ENCODE data around the gene ARMC2. TPM values are rescaled to one million over a fixed set of nuclear protein-coding genes. Genes with fewer than 3 reads are reported as not detected.

ARMC2 gene
- total RNA-seq, 3 donors from 2014 or later, result 4.3 to 7.9 (median 7.2) TPM

GRCh38 chr6:108961077-108961476 lies 112.9 kb downstream of the ARMC2 start:
- Histone ChIP-seq H3K27ac (no peak overlapping the region), H3K9me3 (no peaks in the 10 kb centered on the region), H3K27me3 (no peaks in the 10 kb centered on the region), H3K4me3 (no peak overlapping the region), H3K36me3 (no peaks in the 10 kb centered on the region), H3K4me1 (no peaks in the 10 kb centered on the region)
- intact Hi-C loops (cut with DNase I; ENCODE audit: low total_unique reads), result no loop called here
- no peak for DNase-seq (ENCODE audit: low spot score in 2 of 2)
- no peak for TF ChIP-seq POLR2A (IDR thresholded peaks at IDR 0.05)
- TF ChIP-seq CTCF (IDR thresholded peaks at IDR 0.05), result no peak
- TF ChIP-seq POLR2AphosphoS5 (IDR thresholded peaks at IDR 0.05), result no peak

- Histone ChIP-seq H3K4me3 (no peak overlapping the region), H3K4me1 (no peaks in the 10 kb centered on the region)
- intact Hi-C loops (cut with DNase I; ENCODE audit: low total_unique reads), result no loop called here
Observed at GRCh38 chr6:108961985-108962384, 113.8 kb downstream of the ARMC2 start.

GRCh38 chr6:108966251-108966650 lies 118.0 kb downstream of the ARMC2 start:
- DNase-seq (ENCODE audit: low spot score in 2 of 2), result no peak
- intact Hi-C loops (cut with DNase I; ENCODE audit: low total_unique reads), result no loop called here
- Histone ChIP-seq H3K4me1 (no peaks in the 10 kb centered on the region), H3K4me3 (no peak overlapping the region), H3K27ac (no peak overlapping the region), H3K27me3 (no peaks in the 10 kb centered on the region), H3K36me3 (no peaks in the 10 kb centered on the region), H3K9me3 (no peaks in the 10 kb centered on the region)
- TF ChIP-seq CTCF (IDR thresholded peaks at IDR 0.05), result no peak
- TF ChIP-seq POLR2A (IDR thresholded peaks at IDR 0.05), result no peak
- no peak for TF ChIP-seq POLR2AphosphoS5 (IDR thresholded peaks at IDR 0.05)

More at GRCh38 chr6:108961985-108962384, 113.8 kb downstream of the ARMC2 start:
- DNase-seq (ENCODE audit: low spot score in 2 of 2), result no peak
- Histone ChIP-seq H3K27me3 (no peaks in the 10 kb centered on the region), H3K36me3 (no peaks in the 10 kb centered on the region), H3K9me3 (no peaks in the 10 kb centered on the region), H3K27ac (no peak overlapping the region)
- TF ChIP-seq POLR2AphosphoS5 (IDR thresholded peaks at IDR 0.05), result no peak
- no peak for TF ChIP-seq POLR2A (IDR thresholded peaks at IDR 0.05)
- TF ChIP-seq CTCF (IDR thresholded peaks at IDR 0.05), result no peak

GRCh38 chr6:108966855-108967755 lies 118.9 kb downstream of the ARMC2 start:
- peak in 1 of 2 donors; percentile 43 for DNase-seq (ENCODE audit: low spot score in 2 of 2)
- no peaks in the 10 kb centered on the region for H3K4me1 ChIP-seq
- no peaks in the 10 kb centered on the region for H3K36me3 ChIP-seq
- intact Hi-C loops (cut with DNase I; ENCODE audit: low total_unique reads), result no loop called here
- H3K9me3 ChIP-seq, result no peaks in the 10 kb centered on the region
- no peak overlapping the region for H3K4me3 ChIP-seq
- H3K27me3 ChIP-seq, result no peaks in the 10 kb centered on the region
- peak overlapping the region in 1 of 2 donors; percentile 53 for H3K27ac ChIP-seq
- TF ChIP-seq POLR2A (IDR thresholded peaks at IDR 0.05) (no peak), CTCF (IDR thresholded peaks at IDR 0.05) (no peak), POLR2AphosphoS5 (IDR thresholded peaks at IDR 0.05) (no peak)
